ENCODE data around the gene MCAT. TPM values are rescaled to one million over a fixed set of nuclear protein-coding genes. Genes with fewer than 3 reads are reported as not detected.
A peak's percentile ranks its signal among the peaks of the same experiment; 100 is the strongest.
"Not testable (repeated sequence)": the region's sequence is repeated elsewhere in the genome, so short reads cannot be mapped to it uniquely, and the experiment has no call there.

MCAT gene
- total RNA-seq, 1 donor from 2014 or later, result 6.8 TPM

DNA sequence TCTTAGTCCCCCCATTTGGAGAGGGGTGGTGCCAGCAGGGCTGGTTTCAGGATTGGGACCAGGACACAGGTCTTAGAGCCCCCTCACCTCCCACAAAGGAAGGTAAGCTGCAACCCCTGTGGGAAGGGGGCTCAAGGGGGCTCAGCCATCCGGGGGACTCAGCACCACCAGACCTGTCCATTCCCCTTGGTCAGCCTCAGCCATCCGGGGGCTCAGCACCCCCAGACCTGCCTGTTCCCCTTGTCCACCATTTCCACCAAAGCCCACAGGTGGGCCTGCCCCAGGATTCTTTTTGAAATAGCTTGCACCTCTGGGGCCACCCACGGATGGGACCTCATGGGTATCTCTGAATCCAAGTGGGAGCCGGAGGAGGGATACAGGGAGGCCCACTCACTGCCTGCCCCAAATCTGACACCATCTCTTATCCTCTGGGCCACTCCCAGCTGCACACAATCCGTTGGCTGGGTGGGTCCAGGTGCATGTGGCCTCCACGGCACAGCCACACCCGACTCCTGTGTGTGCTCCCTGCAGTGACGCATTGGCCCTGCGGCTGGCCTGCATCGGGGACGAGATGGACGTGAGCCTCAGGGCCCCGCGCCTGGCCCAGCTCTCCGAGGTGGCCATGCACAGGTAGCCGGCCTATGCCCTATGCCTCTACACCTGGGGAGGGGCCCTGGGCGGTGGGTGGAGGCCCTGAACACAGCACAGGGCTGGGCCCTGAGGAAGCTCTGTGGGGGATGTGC is 15.9 kb downstream of the MCAT start:
- DNase-seq (ENCODE audit: low read depth in 2 of 2), result no peak

DNA sequence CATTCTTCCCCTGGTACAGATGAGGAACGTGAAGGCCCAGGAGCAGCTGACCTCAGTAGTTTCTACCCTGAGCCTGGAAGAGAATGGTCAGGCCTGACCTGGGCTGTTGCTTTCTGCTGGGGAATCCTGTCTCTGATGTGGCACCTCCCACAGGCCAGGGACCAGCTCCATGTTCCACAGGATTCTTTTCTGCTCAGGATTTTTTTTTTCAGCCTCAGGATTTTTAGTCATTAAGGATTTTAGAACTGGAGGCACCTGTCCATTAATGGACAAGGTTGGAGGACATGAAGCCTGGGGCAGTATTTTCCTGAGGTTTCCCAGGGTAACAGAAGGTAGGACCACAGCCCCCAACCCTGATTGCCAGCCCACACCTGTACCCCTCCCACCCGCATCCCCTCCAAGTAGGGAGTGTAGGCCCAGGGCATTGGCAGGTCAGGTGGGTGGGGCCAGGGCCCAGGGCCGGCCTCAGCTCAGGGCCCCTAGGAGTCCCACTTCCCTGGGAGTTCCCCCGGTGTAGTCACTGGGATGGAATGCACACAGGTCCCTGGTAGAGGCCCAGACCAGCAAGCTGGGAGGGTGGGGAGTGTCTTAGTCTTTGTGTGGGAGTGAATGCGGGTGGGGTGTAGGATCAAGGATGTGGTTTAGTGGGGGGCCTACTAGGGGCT is 16.6 kb downstream of the MCAT start:
- peak in 1 of 2 donors; percentile 68 for DNase-seq (ENCODE audit: low read depth in 2 of 2)

DNA sequence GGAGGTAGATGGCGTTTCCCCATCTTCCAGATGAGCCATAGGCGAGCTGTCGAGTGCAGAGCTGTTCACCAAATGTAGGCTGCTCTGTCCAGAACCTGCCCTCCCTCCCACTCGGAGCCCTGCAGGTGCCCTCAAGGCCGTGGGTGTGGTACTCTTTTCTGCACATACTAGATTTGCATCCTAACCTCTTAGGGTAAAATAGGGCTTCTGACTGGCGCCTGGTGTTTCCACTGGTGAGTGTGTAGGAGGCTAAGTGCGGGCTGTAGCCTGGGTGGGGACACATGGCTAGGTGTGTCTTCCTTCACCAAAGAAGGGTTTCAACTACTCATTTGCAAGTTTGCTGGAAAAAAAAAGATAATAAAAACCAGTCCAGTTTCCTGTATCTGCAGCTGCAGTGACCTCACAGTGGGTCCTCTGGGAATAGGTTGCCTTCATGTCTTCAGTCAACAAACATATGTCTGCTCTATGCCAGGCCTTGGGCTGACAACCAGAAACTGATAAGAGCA is 24.2 kb downstream of the MCAT start:
- DNase-seq (ENCODE audit: low read depth in 2 of 2), result no peak

DNA sequence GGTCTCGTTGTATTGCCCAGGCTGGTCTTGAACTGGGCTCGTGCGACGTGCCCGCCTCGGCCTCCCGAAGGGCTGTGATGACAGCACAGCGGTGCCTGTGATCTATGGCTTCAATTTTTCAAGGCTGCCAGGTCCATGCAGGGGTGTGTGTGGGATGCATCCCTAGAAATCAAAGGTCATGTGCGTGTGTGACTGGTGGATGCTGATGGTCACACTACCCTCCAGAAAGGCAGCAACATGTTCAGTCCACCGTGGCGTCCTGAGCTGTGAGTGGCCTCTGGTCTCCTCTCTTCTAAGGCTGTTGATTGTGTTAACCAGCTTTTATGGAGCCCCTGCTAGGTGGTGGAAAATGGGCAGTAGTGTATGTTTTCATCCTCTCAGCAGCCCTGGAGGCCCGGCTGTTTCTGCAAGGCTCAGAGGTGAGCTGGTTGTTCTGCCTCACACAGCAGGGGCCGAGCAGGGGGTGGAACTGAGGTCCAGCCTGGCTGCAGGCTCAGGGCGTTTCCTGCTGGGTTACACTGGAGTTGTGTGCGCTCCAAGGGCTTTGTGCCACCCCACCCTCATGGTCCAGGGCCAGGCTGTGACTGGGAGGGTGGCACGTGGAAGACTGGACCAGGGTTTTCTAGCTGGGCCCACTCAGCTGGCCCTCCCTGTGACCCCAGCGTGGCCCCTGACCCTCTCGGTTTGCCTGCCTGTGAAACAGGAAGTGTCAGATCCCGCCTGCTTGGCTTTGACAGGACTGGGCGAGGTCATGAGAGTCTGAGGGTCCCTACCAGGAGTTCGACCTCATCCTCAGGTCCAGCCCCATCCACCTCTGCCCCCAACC is 25.0 kb downstream of the MCAT start:
- no peak for DNase-seq (ENCODE audit: low read depth in 2 of 2)

DNA sequence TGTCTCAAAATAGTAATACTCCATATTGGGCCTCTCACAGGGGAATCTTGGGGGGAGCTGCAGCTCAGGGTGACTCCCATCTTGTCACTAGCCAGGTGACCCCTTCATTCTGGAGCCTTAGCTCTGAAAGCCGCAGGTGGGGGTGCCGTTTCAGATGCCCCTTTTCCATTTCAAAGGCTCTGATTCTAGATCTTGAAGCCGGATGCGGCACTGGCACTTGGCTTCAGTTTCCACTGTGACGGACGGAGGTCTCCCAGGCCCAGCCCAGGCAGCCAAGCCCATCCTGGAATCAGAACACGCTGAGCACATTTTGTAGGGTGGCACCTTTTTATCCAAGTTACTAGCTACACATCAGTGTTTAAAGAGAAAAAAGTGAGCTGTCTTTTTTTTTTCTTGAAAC is 26.3 kb downstream of the MCAT start:
- no peak for DNase-seq (ENCODE audit: low read depth in 2 of 2)

DNA sequence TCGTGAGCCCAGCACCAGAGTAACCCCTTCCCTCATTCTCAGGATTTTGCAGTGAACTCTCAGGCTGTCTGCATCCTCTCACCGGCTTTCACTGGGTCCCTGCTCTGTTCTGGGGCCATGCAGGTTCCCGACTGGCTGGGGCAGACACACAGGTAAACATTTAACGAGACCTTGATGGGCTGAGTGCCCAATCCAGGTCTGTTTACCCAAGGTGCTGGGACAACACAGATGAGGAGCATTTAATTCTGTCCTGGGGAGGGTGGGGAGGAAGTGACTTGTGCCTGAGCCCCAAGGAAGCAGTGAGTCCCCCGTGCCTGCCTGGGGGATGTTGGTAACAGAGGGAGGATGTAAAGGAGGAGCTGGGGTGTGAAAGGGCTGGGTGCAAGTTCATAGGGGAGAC is 28.2 kb downstream of the MCAT start:
- DNase-seq (ENCODE audit: low read depth in 2 of 2), result no peak

DNA sequence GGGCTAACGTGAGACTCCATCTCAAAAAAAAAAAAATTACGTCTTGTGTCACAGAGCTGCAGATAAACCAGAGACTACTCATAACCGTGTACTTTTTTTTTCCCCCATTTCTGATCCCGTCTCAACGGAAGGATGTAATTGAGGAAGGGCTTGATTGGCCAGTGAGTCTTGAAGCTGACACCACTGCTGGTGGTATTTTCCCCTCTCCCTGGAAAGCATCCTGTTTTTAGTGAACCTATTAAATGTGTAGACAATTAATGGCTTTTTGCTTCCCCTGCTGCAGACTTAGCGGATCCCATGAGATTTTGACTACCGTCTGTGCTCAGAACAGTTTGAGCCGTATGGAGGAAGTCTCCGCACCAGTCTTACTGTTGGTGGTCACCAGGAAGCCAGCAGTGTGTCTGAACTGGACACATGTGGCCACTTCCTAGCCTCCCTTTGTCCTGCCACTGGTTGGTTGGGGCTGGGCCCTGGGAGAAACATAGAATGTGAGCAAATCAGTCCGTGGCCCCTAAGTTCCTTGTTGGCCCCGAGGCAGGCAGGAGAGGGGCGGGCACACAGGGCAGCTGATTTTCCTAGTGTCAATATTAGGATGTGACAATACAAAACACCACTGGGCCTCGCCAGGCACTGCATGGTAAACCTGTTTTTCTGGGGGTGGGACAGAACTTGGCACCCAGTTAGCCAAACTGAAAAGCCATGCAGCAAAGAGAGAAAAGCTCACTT is 29.5 kb downstream of the MCAT start:
- peak in 1 of 2 donors; percentile 18 for DNase-seq (ENCODE audit: low read depth in 2 of 2)

DNA sequence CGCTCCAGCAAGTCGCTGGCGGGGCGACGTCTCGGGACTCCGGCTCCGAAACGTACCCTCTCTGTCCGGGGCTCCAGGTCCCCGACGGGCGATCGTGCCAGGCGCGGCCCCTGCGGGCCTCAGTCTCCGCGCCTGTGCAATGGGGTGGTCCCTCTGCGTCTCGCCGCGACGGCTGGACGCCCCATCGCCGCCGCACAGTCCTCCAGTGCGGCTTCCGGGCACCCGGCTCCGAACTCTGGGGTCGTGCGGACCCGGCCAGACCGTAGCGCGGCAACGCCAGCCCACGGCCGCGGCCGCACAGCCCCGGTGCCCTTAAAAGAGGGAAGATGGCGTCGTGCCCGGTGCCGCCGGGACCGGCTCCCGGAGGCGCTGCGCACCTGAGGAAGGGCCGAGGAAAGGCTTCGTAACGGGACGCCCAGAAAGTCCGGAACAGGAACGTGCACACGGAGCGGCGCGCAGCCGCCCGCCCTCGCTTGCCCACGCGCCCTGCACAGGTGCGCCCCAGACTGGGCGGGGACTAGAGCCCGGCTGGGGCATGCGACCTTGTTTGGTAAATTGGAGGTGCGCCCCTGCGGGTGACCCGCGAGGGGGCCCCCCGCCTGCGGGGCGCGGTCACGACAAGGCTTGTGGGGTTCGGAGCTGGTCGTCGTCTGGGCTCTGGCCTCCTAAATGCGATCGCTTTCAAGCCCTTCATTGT is 32.1 kb downstream of the MCAT start:
- DNase-seq (ENCODE audit: low read depth in 2 of 2), result no peak

DNA sequence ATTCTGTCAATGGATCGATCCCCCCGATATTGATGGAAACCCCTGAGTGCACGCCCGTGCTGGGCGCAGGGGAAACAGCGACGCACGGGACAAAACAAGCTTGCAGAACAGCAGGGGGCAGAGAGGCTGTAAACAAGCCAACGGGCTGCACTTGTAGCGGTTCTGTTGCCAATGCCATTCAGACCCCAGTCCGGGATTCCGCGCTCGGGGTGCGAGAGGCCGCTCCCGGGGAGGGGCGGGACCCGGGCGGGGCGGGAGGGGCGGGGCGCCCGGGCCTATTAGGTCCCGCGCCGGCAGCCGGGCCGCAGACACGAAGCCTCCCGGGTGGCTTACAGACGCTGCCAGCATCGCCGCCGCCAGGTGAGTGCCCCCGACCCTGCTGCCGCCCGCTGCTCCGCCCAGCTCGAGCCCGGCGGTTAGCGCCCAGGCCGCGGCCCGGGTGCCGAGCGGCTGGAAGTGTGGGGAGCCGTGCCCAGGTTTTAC is 32.7 kb downstream of the MCAT start, which contains the start of gene BIK:
Gene BIK (plus strand): TSS at position 307 of the 483 bp plus-strand sequence. CDS start 13,273 bp downstream, outside the sequence.
- peak in 1 of 2 donors; percentile 55 for DNase-seq (ENCODE audit: low read depth in 2 of 2)

DNA sequence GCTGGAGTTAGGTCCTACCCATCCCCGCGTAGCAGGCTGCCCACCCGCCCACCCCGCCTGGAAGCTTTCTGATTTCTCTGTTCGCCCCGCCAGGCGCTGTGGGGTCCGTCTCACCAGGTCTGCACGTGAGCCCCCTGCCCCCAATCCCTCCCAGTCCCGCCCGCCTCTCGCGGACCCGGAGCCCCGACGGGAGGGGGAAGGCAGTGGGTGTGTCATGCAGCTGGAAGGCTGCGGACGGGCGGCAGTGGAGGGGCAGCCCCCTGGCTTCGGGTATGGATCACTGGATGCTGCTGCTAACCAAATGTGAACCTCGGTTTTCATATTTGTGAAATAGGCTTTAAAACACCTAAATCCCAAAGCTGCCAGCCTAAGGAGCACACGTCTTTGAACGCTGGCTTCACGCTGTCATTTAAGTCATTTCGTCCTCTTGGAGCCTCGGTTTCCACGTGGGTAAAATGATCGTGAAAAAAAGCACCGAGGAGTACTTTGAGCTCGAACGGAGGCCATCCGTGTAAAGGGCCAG is 33.2 kb downstream of the MCAT start:
- no peak for DNase-seq (ENCODE audit: low read depth in 2 of 2)

DNA sequence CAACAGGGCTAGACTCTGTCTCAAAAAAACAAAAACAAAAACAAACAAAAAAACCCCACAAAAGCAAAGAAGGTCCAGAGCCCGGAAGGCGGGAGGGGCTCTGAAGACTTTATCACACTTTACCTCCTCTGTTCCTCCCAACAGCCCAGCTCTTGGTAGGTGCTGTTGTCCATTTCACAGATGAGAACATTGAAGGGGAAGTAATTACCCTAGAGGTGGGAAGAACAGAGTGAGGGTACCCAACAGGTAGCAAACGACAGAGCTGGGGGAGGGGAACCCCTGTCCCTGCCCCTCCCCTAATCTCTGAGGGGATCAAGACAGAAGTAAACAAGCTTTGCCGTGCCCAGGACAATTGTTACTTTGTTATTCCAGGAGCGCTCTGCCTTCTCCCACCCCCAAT is 33.7 kb downstream of the MCAT start:
- DNase-seq (ENCODE audit: low read depth in 2 of 2), result no peak

DNA sequence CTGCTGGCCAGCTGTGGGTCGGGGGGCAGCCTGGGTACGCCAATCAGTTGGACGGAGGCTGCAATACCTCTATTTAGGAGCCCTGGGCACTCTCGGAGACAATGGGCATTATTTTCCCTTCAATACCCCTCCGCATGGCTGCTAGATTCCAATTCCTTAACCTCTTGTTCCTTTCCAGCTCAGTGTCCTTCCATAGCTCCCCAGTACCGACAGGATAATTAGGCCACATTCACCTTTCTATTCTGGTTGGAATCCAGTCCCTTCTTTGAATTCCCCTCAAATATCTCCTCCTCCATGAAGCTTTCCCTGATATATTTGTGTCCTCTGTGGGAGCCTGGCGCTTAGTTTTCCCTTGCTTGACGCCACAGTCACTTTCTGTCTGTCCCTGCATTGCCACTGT is 36.9 kb downstream of the MCAT start:
- DNase-seq (ENCODE audit: low read depth in 2 of 2), result no peak

DNA sequence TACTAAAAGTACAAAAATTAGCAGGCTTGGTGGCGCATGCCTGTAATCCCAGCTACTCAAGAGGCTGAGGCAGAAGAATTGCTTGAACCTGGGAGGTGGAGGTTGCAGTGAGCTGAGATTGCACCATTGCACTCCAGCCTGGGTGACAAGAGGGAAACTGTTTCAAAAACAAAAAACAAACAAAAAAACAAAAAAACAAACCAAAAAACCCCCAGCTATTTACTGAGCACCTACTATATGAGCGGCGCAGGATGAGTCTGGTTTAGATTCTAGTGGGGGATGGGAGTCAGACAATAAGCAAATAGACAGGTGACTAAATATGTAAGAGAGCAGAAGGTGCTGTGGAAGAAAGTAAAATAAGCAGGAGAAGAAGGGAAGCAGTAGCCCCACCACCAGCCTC is 38.2 kb downstream of the MCAT start:
- not testable (repeated sequence) for DNase-seq (ENCODE audit: low read depth in 2 of 2)

DNA sequence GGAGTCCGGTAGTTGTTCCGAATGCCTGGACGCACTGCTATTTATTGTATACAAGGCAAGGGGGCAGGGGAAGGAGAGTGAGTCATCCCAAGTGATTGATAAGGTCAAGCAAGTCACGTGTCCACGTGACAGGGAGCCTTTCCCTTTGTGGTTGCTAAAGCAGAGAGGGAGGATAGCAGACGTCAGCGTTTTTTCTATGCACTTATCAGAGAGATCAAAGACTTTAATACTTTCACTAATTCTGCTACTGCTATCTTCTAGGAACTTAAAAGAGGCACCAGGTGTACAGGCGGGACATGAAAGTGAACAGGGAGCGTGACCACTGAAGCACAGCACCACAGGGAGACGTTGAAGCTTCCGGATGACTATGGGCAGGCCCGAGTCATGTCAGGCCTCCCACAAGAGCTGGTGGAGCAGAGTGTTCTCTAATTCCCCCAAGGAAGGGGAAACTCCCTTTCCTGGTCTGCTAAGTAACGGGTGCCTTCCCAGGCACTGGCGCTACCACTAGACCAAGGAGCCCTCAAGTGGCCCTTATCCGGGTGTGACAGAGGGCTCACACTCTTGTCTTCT is 39.1 kb downstream of the MCAT start:
- DNase-seq (ENCODE audit: low read depth in 2 of 2), result peak in 1 of 2 donors; percentile 67

DNA sequence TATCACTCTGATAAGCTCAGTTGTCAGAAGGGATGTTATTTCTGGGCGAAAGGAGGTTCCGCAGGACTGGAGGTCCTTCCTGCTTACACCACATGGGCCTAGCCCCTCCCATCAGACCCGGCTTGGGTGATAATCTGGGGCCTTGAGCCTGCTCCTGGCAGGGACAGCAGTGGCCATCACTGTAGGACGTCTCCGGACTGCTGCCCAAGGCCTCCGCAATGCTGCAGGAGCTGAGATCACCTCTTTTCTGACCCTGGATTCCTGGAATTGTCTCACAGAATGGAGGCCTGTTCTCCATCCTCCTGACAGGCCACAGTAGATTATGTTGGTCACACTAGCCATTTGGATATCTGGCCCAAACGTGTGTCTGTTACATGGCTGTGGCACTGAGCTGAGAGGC is 41.9 kb downstream of the MCAT start:
- DNase-seq (ENCODE audit: low read depth in 2 of 2), result peak in 1 of 2 donors; percentile 35

DNA sequence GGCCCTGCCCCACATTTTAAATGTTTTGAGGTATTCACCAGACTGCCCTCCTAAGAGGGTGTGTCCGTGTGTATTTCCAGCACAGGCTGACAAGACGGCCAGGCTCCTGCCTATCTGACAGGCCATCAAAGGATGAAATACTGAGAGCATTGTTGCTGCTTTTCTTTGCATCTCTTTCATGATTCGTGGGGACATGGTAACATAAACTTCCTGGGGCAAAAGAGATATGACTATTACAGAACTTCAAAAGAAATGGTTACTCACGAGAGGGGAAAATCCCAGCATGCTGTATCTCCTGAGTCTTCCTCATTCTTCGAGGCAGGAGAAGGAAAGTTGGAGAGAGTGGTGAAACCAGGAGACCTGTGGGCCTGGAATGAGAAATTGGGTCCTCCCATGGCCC is 43.0 kb downstream of the MCAT start:
- no peak for DNase-seq (ENCODE audit: low read depth in 2 of 2)

DNA sequence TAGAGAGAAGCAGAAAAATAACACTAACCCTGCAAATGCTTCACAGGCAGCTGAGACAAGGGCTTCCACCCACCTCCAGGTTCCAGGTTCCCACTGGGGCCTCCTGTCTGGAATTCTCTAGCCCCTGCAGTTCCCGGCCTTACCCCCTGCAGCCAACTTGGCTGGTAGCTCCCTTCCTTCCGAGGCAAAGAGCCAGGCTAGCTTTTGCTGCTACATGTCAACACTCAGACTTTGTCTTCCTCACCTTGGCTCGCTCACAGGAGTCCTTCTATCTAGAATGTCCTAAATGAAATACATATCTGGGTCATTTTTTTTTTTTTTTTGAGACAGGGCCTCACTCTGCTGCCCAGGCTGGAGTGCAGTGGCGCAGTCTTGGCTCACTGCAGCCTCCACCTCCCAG is 44.1 kb downstream of the MCAT start:
- DNase-seq (ENCODE audit: low read depth in 2 of 2), result peak in 1 of 2 donors; percentile 24

DNA sequence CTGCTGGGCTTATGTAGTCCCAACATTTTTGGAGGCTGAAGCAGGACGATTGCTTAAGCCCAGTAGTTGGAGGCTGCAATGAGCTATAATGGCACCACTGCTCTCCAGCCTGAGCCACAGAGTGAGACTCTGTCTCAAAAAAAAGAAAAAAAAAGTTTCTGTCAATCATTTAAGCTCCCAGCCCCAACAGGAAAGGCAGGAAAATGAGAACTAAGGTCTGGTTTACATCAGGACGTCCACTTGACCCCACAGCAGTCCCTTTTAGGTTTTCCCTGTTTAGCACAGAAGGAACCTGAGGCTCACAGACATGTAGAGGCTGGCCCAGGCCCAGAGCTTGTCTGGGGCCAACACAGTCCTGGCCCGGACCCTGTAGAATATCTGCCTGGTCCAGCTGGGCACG is 44.8 kb downstream of the MCAT start:
- peak in 1 of 2 donors; percentile 24 for DNase-seq (ENCODE audit: low read depth in 2 of 2)

DNA sequence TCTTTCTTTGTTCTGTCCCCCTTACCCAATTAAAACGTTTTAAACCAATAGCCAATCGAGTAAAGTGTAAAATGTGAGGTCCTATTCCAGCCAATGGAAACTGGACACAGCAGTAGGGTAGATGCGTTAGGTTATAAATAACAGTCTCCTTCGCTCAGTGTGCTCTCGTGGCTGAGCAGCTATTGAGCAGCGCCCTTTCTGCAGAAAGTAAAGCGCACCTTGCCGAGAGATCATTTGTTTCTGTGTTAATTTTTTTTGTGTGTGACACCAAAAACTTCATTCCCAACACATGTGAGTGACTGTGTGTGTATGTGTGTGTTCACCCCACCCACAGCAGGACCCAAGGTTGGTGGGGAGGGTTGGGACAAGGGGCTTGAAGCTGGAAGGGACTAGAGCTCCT is 46.8 kb downstream of the MCAT start:
- no peak for DNase-seq (ENCODE audit: low read depth in 2 of 2)

DNA sequence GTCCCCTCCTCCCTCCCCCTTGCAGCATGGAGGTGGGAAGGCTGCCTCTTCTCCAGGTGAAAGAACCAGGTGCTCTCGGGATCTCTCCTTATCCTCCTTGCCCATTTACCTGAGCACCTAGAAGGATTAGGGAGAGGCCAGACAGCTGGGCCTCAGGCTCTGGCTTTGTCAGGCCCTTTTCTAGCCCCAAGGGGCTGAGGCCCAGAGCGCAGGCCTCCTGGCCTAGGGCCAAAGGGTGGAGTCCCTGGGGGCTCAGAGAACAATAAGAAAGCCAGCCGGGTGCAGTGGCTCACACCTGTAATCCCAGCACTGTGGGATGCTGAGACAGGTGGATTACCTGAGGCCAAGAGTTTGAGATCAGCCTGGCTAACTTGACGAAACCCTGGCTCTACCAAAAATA is 48.6 kb downstream of the MCAT start:
- DNase-seq (ENCODE audit: low read depth in 2 of 2), result no peak
